Measurements from ENCODE around the gene OR2J3. TPM values are rescaled to one million over a fixed set of nuclear protein-coding genes. Genes with fewer than 3 reads are reported as not detected.

Gene OR2J3
- total and polyA plus RNA-seq, 2 donors (not counting 3 experiments of a cell fraction or from before 2014, with no cell fraction given) = not detected

GRCh38 chr6:29131691-29132090 lies 23.8 kb downstream of the OR2J3 start:
- intact Hi-C loops (cut with micrococcal nuclease) = no loop called here
- DNase-seq (ENCODE audit: low read depth, low spot score) = no peak
- Histone ChIP-seq H2AFZ (ENCODE audit: low read depth, low read length) (no peak overlapping the region), H3K9me1 (replicated peaks; ENCODE audit: control insufficient read depth, extremely low read depth, insufficient read depth, low read length) (no peaks in the 10 kb centered on the region), H3K79me2 (ENCODE audit: control insufficient read depth, insufficient read depth, low read length) (no peaks in the 10 kb centered on the region), H3K4me1 (ENCODE audit: control insufficient read depth, extremely low read depth, insufficient read depth, low read length) (no peaks in the 10 kb centered on the region), H3K4me3 (replicated peaks in 1 of 3; ENCODE audit: insufficient read depth in 1 of 3, low read depth in 1 of 3, low read length in 3 of 3) (no peak overlapping the region), H3K36me3 (ENCODE audit: control insufficient read depth in 2 of 2, extremely low read depth in 1 of 2, insufficient read depth in 2 of 2, low read length in 2 of 2) (no peaks in the 10 kb centered on the region), H3K4me2 (ENCODE audit: insufficient read depth, low read length) (no peak overlapping the region), H3K9me3 (replicated peaks; ENCODE audit: control insufficient read depth, insufficient read depth, low read length) (no peaks in the 10 kb centered on the region), H3K9ac (replicated peaks; ENCODE audit: extremely low read depth, insufficient read depth, low read length) (no peak overlapping the region), H3K27me3 (ENCODE audit: control insufficient read depth in 2 of 2, insufficient read depth in 2 of 2, low read length in 2 of 2) (no peaks in the 10 kb centered on the region), H3K27ac (ENCODE audit: insufficient read depth, low read depth, low read length) (no peak overlapping the region), H4K20me1 (replicated peaks; ENCODE audit: control insufficient read depth, extremely low read depth, insufficient read depth, low read length) (no peaks in the 10 kb centered on the region)
- BruUV-seq (replicated peaks) = no TSS peak
- dilution Hi-C loops (cut with MboI; ENCODE audit: extremely low pct_ligation_motif_present, low sequenced_read_pairs) = no loop called here
- no peak for TF ChIP-seq MAX (IDR thresholded peaks at IDR 0.05; ENCODE audit: insufficient read depth, insufficient read length)
- TF ChIP-seq GATA2 (IDR thresholded peaks at IDR 0.05; ENCODE audit: insufficient read depth, insufficient read length, low read depth, low read length) = no peak
- no peak for TF ChIP-seq MYC (IDR thresholded peaks at IDR 0.05; ENCODE audit: low read depth, low read length)
- TF ChIP-seq FOS (IDR thresholded peaks at IDR 0.05; ENCODE audit: borderline replicate concordance, insufficient read depth, low read length) = no peak
- TF ChIP-seq CTCF (IDR thresholded peaks at IDR 0.05; ENCODE audit: extremely low read depth in 1 of 2, insufficient read depth in 1 of 2, low read depth in 1 of 2, low read length in 2 of 2) = no peak
- TF ChIP-seq POLR2A (IDR thresholded peaks at IDR 0.05; ENCODE audit: low read depth, low read length) = no peak
- no peak for TF ChIP-seq POLR2AphosphoS5 (IDR thresholded peaks at IDR 0.05; ENCODE audit: insufficient read depth, low read depth, low read length)
- no peak for TF ChIP-seq EZH2 (IDR thresholded peaks at IDR 0.05; ENCODE audit: borderline replicate concordance, low read depth, low read length, severe bottlenecking)
- no peak for TF ChIP-seq JUN (IDR thresholded peaks at IDR 0.05; ENCODE audit: borderline replicate concordance, insufficient read depth, insufficient read length, low read depth)
- POLR2A ChIA-PET = no interaction called here
- FAIRE-seq = no peak
- CTCF ChIA-PET = no interaction called here
